ENCODE data around the gene RFTN1. TPM values are rescaled to one million over a fixed set of nuclear protein-coding genes. Genes with fewer than 3 reads are reported as not detected.

Gene RFTN1
- total RNA-seq, 1 donor from 2014 or later = 6.4 TPM

DNA sequence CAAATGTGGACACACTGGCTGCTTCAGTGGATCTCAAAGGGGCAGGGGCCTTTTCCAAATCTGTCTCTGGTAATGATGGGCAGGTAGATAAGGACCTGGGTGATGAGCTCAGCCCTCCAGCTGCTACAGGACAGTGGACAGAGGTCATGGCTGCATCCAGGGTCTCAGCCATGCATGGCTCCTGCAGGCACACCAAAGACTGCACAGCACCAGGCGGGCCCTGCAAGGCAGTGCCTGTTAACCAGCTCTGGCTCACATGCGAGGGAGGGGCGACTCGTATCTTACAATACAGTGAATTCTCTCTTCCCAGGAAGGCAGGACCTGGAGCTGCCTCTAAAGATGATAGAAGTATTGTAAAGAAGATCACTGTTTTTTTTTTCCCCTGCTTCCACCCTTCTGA lies 189.8 kb downstream of the RFTN1 start:
- Mint-ChIP-seq H3K27ac (ENCODE audit: unreplicated experiment) (no peak overlapping the region), H3K9me3 (ENCODE audit: unreplicated experiment) (peaks cover 1% of the 10 kb centered on the region), H3K4me1 (ENCODE audit: low read depth, unreplicated experiment) (peaks cover 11% of the 10 kb centered on the region), H3K27me3 (ENCODE audit: unreplicated experiment) (peaks cover 4% of the 10 kb centered on the region), H3K4me3 (ENCODE audit: unreplicated experiment) (no peak overlapping the region), H3K36me3 (ENCODE audit: unreplicated experiment) (no peaks in the 10 kb centered on the region)
- DNase-seq = no peak
- TF ChIP-seq, protein P1, sequence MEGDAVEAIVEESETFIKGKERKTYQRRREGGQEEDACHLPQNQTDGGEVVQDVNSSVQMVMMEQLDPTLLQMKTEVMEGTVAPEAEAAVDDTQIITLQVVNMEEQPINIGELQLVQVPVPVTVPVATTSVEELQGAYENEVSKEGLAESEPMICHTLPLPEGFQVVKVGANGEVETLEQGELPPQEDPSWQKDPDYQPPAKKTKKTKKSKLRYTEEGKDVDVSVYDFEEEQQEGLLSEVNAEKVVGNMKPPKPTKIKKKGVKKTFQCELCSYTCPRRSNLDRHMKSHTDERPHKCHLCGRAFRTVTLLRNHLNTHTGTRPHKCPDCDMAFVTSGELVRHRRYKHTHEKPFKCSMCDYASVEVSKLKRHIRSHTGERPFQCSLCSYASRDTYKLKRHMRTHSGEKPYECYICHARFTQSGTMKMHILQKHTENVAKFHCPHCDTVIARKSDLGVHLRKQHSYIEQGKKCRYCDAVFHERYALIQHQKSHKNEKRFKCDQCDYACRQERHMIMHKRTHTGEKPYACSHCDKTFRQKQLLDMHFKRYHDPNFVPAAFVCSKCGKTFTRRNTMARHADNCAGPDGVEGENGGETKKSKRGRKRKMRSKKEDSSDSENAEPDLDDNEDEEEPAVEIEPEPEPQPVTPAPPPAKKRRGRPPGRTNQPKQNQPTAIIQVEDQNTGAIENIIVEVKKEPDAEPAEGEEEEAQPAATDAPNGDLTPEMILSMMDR (IDR thresholded peaks at IDR 0.05; ENCODE audit: partially characterized antibody, unreplicated experiment) = no peak

DNA sequence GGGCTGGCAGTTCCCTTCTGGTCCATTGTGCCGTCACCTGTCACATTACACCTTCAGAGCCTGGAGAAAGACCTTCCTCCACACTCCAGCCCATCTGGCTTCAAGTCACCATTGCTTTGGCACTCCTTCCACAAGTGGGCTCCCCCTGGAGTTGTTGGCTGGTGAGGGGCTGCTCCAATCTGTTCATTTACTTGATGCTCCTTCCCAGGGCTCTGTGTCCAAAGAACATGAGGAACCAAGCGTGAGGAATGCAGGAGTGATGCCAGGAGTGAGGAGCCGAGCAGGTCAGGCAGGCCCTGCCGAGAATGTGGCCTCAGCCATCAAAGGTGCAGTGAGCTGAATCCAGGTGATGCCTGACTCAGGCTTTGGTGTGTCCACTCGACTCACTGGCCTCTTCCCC lies 191.3 kb downstream of the RFTN1 start:
- peaks cover 4% of the 10 kb centered on the region for H3K27me3 Mint-ChIP-seq (ENCODE audit: unreplicated experiment)
- no peak overlapping the region for H3K4me3 Mint-ChIP-seq (ENCODE audit: unreplicated experiment)
- H3K9me3 Mint-ChIP-seq (ENCODE audit: unreplicated experiment) = peaks cover 1% of the 10 kb centered on the region
- H3K36me3 Mint-ChIP-seq (ENCODE audit: unreplicated experiment) = no peaks in the 10 kb centered on the region
- no peak for DNase-seq
- TF ChIP-seq, protein P1 (IDR thresholded peaks at IDR 0.05; ENCODE audit: partially characterized antibody, unreplicated experiment) = no peak
- H3K27ac Mint-ChIP-seq (ENCODE audit: unreplicated experiment) = no peak overlapping the region
- peaks cover 11% of the 10 kb centered on the region for H3K4me1 Mint-ChIP-seq (ENCODE audit: low read depth, unreplicated experiment)

DNA sequence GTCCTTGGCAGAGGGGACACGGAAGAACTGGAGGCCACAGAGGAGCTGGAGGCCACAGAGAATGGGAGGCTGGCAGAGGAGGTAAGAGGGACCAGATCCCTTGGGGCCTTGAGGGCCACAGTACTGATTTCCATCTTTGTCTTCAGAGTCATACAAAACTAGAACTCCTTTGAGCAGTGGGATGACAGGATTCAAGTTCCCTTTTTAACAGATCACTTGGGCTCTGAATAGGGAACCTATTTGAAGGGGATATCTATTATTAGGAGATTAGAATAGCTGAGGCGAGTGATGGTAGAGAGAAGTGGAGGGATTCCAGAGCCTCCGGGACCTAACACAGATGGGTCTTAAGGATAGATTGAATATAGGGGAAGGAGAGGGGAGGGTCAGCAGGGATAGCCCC lies 192.8 kb downstream of the RFTN1 start:
- Mint-ChIP-seq H3K4me1 (ENCODE audit: low read depth, unreplicated experiment) (peaks cover 11% of the 10 kb centered on the region), H3K9me3 (ENCODE audit: unreplicated experiment) (peaks cover 1% of the 10 kb centered on the region), H3K4me3 (ENCODE audit: unreplicated experiment) (no peak overlapping the region), H3K27ac (ENCODE audit: unreplicated experiment) (no peak overlapping the region), H3K36me3 (ENCODE audit: unreplicated experiment) (no peaks in the 10 kb centered on the region), H3K27me3 (ENCODE audit: unreplicated experiment) (peaks cover 4% of the 10 kb centered on the region)
- TF ChIP-seq, protein P1 (IDR thresholded peaks at IDR 0.05; ENCODE audit: partially characterized antibody, unreplicated experiment) = no peak
- no peak for DNase-seq

DNA sequence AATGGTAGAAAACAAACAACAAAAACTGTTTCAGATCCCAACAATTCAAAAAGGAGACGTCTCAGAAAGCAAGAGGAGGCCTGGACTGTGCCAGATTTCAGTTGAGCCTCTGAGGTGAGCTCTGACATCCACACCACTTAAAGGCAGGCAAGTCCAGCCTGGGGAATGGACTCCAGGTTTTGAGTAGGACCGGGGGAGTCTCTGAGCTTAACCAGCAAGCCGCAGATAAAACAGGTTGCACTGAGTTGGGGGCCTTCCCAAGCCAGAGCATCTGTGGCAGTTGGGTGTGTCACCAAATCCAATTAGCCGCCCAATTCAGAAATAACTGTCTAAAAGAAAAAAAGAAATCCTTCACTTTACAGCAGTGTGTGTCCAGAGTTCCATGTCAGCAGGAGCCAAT lies 193.8 kb downstream of the RFTN1 start:
- Mint-ChIP-seq H3K4me1 (ENCODE audit: low read depth, unreplicated experiment) (peaks cover 11% of the 10 kb centered on the region), H3K9me3 (ENCODE audit: unreplicated experiment) (peaks cover 1% of the 10 kb centered on the region), H3K36me3 (ENCODE audit: unreplicated experiment) (no peaks in the 10 kb centered on the region), H3K4me3 (ENCODE audit: unreplicated experiment) (no peak overlapping the region), H3K27me3 (ENCODE audit: unreplicated experiment) (peaks cover 4% of the 10 kb centered on the region), H3K27ac (ENCODE audit: unreplicated experiment) (no peak overlapping the region)
- DNase-seq = no peak
- TF ChIP-seq, protein P1 (IDR thresholded peaks at IDR 0.05; ENCODE audit: partially characterized antibody, unreplicated experiment) = no peak

DNA sequence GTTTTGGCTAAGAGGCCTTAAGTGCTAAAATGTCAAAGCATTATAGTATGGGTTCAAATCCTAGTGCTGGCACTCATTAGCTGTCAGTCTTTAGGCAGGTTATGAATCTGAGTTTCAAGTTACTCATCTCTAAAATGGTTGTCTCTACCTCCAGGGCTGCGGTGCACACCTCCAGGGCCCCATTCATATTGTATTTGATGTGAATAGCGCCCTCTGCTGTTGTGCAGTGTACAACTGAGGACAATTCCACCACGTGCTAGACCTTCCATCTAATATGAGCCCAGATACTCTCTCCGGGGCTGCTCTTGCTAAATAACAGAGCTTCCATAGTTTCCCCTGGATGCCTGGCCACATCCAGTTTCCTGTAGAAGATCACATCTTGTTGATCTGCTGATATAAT lies 194.2 kb downstream of the RFTN1 start:
- no peak overlapping the region for H3K4me3 Mint-ChIP-seq (ENCODE audit: unreplicated experiment)
- TF ChIP-seq, protein P1 (IDR thresholded peaks at IDR 0.05; ENCODE audit: partially characterized antibody, unreplicated experiment) = peak; percentile 29
- peaks cover 1% of the 10 kb centered on the region for H3K9me3 Mint-ChIP-seq (ENCODE audit: unreplicated experiment)
- no peak for DNase-seq
- no peak overlapping the region for H3K27ac Mint-ChIP-seq (ENCODE audit: unreplicated experiment)
- peaks cover 11% of the 10 kb centered on the region for H3K4me1 Mint-ChIP-seq (ENCODE audit: low read depth, unreplicated experiment)
- peaks cover 4% of the 10 kb centered on the region for H3K27me3 Mint-ChIP-seq (ENCODE audit: unreplicated experiment)
- no peaks in the 10 kb centered on the region for H3K36me3 Mint-ChIP-seq (ENCODE audit: unreplicated experiment)
